Subcutaneous adipose tissue (tissue), 4 donors: ENCODE results near the gene FES. TPM values are rescaled to one million over a fixed set of nuclear protein-coding genes. Genes with fewer than 3 reads are reported as not detected.

Experiments used
- total RNA-seq, 4 donors: library from RNA; depleted of rRNA; stranded (reverse); fragments of >200 nt; gene quantifications; one replicate each; pipeline ENCODE4 v1.1.0, GENCODE V29; 2016
- TF ChIP-seq, protein P1 (sequence below): fragments of 450-650 bp; IDR thresholded peaks from one replicate; pipeline ENCODE4 v1.5.1; 2016; ENCODE audit warnings: low read depth, mild to moderate bottlenecking, control low read depth, antibody characterized with exemption, moderate library complexity

Gene FES
- total RNA-seq, 4 donors from 2014 or later, result 37.5 to 85.2 (median 75.8) TPM

DNA sequence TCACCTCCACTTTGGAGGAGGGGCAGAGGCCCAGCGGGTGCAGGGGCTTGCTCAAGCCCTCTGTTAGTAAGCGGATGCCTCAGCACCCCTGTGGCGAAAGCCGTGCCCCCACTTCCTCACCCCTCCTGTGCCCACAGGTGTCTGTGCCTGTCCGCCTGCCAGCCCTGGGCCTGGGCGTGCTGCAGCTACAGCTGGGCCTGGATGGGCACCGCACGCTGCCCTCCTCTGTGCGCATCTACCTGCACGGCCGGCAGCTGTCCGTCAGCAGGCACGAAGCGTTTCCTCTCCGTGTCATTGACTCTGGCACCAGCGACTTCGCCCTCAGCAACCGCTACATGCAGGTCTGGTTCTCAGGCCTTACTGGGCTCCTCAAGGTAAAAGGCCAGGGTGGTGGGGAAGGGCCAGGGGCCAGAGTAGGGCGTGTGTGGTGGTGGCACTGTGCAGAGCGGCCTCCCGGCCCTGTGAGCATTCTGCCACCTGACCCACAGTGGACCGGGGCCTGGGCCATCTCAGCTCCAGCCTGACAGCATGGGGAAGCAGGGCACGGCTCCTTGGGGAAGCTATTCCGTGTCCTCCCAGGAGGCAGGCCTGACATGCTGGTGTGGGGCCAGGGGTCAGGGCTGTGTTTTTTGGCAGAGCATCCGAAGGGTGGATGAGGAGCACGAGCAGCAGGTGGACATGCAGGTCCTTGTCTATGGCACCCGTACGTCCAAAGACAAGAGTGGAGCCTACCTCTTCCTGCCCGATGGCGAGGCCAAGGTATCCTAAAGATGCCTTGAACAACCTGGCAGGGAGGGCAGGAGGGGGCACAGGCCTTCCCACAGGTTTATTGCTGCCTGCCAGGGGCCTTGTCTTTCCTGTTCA, 27.8 kb downstream of the FES start:
- TF ChIP-seq, protein P1, sequence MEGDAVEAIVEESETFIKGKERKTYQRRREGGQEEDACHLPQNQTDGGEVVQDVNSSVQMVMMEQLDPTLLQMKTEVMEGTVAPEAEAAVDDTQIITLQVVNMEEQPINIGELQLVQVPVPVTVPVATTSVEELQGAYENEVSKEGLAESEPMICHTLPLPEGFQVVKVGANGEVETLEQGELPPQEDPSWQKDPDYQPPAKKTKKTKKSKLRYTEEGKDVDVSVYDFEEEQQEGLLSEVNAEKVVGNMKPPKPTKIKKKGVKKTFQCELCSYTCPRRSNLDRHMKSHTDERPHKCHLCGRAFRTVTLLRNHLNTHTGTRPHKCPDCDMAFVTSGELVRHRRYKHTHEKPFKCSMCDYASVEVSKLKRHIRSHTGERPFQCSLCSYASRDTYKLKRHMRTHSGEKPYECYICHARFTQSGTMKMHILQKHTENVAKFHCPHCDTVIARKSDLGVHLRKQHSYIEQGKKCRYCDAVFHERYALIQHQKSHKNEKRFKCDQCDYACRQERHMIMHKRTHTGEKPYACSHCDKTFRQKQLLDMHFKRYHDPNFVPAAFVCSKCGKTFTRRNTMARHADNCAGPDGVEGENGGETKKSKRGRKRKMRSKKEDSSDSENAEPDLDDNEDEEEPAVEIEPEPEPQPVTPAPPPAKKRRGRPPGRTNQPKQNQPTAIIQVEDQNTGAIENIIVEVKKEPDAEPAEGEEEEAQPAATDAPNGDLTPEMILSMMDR, result no peak

DNA sequence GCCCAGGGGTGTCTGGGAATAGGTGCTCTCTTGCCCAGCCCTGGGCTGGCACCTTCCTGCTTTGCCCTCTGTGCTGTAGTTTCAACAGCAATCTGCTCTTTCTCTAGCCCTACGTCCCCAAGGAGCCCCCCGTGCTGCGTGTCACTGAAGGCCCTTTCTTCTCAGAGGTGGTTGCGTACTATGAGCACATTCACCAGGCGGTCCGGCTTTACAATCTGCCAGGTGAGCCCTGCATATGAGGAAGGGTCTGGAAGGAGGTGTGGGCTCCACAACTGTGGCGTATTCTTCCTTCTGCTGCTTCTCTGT, 28.4 kb downstream of the FES start:
- TF ChIP-seq, protein P1, result no peak

DNA sequence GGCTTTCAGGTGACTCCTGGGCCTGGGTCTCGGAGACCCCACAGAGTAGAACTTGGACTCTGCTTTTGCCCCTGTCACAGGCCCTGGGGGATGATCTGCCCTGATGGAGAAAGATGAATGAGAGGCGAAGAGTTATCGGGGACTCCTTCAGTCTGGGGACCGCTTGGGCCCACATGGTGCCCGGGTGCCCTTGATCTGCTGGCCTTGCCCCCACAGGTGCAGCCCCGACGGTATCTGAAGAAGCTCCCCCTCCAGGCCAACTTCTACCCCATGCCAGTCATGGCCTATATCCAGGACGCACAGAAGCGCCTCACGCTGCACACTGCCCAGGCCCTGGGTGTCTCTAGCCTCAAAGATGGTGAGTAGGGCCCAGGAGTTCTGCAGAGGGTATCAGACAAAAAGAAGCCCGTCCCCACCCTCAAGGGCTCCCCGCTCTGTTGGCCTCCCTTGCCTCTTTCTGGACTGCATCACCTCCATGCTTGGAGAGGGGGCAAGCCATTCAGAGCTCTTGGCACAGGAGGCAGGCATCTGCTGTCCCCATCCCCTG, 29.2 kb downstream of the FES start:
- TF ChIP-seq, protein P1, result no peak

DNA sequence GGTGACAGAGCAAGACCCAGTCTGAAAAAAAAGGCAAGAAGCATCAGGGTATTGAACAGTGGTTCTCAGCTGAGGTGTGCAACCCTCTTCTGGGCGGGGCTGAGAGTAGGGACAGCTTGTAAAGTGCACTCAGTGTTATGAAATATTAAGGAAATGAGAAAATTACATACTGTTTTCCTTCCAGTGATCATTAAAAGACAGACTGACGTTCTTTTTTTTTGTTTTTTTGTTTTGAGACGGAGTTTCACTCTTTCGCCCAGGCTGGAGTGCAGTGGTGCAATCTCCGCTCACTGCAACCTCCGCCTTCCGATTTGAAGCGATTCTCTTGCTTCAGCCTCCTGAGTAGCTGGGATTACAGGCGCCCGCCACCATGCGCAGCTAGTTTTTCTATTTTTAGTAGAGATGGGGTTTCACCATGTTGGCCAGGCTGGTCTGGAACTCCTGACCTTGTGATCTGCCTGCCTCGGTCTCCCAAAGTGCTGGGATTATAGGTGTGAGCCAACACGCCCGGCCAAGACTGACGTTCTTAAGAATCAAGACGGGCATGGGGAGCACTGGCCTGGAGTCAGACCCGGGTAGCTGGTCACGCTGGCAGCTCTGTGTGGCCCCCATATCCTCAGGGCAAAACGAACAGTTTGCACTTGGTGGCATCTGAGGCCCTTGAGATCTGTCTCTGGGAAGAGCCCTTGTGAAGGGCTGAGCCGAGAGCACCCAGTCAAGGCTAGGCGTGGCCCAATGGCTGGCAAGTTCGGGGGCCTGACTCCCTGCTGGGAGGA, 30.2 kb downstream of the FES start:
- TF ChIP-seq, protein P1, result no peak

DNA sequence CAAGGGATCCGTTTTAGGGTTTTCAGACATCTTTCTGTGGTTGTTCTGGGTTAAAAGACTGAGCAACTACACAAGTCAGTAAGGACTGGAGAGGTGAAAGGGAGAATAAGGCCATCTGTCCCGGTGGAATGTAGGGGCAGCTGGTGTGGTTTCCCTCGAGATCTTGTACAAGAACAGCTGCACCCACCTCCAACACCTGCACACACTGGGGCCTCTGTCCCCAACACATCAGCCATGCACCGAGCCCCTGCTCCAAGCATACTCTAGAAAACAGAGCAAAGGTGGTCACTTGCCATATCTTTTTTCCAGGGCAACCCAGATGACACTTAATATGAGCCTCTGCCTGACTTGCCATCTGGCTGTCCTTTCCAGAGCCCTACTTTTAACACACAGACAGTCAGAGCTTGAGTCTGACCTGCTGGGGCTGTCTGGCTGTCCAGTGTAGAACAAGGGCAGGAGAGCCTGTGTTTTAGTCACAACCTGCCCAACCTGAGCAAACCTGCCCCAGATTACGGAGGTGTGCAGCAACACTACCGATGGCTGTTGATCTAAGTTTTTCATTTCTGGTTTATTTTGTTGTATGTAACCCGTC, 31.0 kb downstream of the FES start:
- TF ChIP-seq, protein P1, result no peak

DNA sequence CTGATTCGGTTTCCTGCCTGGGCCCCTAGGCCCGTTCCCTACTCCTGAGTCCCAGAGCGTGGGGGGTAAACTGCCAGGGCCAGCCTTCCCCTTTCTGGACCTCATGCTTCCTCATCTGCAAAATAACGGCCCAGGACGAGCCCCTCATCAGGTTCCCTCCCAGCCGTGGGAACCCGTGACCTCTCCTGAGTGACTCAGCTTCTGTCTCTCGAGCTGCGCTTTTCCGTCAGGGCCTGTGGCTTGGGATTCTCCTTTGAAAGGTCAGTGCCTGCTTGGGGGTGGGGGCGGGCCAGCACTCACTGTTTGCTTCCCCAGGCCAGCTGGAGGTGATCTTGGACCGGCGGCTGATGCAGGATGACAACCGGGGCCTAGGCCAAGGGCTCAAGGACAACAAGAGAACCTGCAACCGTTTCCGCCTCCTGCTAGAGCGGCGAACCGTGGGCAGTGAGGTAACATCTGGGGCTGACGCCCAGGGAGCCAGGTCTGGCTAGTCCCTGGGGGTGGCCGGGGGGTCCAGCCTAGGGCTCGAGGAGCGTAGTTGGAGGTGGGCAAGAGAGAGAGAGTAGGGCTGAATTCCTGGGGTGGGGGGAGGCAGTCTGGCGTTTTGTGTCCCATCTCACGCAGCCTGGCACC, 31.6 kb downstream of the FES start:
- TF ChIP-seq, protein P1, result no peak

DNA sequence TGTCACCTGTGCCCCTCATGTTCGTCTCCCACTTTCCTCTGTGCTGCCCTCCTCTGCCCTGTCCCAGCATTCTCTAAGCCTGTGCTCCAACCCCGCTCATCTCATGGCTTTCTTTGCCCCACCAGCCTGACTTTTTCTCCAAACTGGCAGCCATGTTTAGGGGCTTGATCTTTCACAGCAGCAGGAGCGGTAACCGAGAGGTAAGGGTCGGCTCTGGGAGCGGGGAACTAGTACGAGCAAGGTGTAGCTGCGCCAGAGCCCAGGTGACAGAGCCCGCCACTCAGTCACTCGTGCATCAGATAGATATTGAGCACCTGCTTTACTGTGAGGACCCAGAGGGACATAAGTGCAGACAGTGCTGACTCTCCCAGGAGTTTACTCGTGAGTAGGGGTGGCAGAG, 32.2 kb downstream of the FES start:
- TF ChIP-seq, protein P1, result no peak
